DMS79 (cell line): ENCODE data around the gene PPP3CB.

Experiments
- DNase-seq: peaks from one replicate; lab custom pipeline; 2025; lab: John Stamatoyannopoulos, UW

The PPP3CB gene

DNA sequence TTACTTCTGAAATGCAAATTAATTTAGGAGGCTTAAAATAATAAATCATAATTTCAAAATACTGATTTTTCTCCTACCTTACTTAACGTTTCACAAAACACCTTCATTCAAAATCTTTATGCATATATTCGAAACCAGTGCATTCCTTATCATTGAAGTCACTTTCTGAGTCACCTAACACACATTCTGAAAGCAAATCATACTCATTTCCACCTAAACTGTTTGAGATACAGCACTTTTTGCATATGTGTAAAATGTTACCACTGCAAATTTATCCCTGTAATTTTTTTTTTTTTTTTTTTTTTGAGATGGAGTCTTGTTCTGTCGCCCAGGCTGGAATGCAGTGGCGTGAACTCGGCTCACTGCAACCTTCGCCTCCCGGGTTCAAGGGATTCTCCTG lies 15.7 kb downstream of the PPP3CB start:
- DNase-seq: no peak

GRCh38 chr10:73478636-73479035 lies 17.2 kb downstream of the PPP3CB start:
- DNase-seq: no peak

GRCh38 chr10:73471226-73471625 lies 24.6 kb downstream of the PPP3CB start:
- DNase-seq: no peak

- DNase-seq: no peak
Observed at GRCh38 chr10:73469579-73469978, 26.2 kb downstream of the PPP3CB start.

GRCh38 chr10:73467206-73467605 lies 28.6 kb downstream of the PPP3CB start:
- DNase-seq: no peak

- no peak for DNase-seq
Observed at GRCh38 chr10:73465978-73466726, 29.7 kb downstream of the PPP3CB start.

DNA sequence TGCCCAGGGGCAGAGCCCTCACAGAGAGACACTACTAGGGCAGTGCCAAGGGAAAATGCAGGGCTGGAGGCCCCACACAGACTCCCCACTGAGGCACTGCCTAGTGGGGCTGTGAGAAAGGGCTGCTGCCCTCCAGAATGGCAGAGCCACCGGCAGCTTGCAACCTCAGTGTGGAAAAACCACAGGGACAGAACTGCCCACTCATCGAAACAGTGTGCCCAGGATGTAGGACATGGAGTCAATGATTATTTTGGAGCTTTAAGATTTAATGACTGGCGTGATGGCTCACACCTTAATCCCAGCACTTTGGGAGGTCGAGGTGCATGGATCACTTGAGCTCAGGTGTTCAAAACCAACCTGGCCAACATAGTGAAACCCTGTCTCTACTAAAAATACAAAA lies 34.9 kb downstream of the PPP3CB start:
- DNase-seq: no peak

DNA sequence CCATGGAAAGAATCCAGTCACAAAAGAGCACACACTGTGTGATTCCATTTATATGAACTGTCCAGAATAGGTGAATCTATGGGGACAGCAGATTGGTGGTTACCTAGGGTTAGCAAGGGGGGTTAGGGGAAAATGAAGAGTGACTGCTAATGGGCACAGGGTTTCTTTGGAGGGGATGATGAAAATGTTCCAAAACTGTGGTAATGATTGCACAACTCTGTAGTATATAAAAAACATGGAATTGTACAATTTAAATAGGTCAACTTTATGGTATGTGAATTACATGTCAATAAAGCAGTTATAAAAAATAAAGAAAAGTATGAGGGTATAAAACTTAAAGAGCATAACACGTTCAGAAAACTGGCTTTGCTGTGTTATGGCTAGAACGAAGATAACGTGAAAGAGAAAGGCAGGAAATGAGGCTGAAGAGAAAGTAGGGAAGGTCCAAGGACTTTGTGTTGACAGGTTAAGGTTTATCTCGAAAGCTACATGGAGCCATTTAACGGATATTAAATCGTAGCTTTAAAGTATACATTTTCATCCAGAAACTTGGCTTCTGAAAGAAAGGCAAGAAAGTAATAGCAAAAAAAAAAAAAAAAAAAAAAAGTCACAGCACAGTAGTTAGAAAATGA lies 36.0 kb downstream of the PPP3CB start:
- DNase-seq: no peak

- no peak for DNase-seq
Observed at GRCh38 chr10:73456187-73456890, 39.5 kb downstream of the PPP3CB start.

DNA sequence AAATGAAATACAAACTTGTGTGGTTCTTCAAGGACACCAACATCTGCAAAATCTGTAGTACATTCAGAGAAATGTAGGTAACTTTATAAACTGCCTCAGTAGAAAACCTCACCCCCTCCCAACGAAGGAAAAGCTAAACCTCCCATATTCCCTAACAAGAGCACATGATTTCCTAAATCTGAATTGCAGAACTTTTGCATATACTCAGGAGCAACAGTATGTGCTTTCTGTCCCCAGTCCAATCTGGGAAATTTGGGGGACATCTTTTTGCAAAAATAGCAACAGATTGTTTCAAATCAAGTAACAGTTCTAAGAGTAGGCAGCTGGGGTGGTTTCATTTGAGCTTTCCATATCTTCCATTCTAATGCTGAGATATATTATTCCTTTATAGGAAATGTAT lies 46.7 kb downstream of the PPP3CB start:
- DNase-seq: no peak

DNA sequence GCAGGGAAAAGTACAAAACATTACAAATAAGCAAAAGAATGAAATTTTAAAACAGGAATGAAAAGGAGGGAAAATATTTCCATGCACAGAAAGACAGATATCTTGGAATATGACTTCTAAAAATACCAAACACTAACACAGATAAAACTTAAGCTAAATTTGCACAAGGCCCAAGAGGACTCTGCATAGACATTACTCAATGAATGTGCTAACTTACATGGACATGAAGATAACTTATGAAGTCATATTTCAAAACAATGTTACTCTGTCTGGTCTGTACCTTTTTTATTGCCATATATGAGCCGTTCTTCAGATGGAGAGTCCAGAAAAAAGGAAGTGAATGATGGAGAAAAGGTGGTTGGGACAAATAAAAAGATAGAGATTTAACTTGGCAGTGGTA lies 47.4 kb downstream of the PPP3CB start:
- no peak for DNase-seq

- DNase-seq: no peak
Observed at GRCh38 chr10:73446926-73447325, 48.9 kb downstream of the PPP3CB start.

DNA sequence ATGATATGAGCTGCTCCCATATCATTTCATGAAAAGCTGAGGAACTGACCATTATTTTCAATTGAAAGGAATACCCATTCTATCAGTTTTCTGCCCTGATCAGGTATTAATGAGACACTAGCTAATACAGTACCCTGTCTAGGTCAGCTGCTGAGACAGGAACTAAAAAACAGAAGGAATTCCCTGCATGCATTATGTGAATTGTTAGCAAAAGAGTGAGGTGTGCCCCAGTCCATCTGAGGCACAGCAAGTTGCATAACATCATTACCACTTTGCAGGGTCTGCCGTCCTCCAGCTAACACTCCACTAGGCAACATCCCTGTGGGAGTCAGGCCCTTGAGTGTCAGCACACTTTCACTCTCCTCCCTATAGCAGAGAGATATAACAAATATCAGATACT lies 51.4 kb downstream of the PPP3CB start:
- DNase-seq: no peak

DNA sequence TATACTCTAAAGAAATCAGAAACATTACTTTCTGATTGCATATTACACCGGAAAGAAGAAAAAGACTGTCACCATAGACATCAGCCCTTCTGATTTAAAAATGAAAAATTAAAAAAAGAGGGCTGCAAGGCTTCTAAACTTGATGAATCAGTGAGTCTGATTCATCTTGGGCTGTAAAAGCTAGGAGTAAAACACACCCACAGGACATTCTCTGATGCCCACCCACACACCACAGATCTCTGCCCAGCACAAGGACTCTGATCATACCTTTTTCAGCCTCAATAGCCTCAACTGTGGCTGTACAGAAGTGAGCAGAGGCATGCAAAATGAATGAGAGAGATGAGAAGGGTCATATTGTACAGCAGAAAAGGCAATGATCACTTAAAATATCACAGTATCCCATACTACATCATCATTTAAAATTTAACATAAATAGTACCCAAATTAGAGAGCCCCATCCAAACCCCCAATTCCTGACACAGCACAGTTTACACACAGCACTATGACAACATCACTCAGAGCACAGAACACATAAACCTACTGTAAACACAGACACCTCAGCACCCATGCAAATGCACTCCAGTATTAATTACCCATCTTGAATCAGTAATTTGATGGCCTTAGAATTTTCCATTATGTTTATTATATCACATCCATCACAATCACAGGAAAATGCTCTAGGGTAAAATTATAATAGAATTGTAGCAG lies 56.1 kb downstream of the PPP3CB start:
- no peak for DNase-seq

DNA sequence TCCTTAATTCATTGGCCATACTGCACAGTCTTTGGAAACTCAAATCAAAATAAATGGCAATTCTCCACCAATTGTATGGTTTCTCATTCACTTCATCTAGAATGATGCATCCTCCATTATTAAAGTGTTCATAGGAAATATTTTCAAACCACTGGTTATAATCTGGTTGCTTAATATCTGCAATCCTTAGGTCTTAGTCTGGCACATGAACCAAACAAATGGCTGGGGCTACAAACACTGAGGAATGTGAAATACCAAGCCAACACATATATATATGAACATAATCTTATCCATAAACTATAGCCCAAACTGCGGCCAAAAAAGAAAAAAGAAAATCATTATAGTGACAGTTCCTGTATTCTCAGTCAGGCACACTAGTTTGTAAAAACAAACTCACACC lies 56.8 kb downstream of the PPP3CB start:
- no peak for DNase-seq

DNA sequence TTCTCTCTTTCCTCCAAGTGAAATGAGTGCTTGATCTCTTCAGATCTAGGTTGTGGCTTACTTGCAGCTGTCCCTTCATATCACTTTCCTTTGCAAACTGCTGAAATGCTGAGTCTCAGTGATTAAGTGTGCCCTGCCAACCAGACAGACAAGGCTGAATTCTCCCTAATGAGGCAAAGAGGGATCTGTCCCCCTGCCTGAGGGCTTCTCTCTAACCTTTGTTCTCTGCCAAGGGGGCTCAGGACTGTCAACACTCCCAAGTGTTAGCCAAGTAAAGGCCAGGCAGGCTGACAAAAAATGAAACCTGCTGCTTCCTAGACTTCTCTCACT lies 62.3 kb downstream of the PPP3CB start, which contains the start of gene MSS51:
TSS of gene MSS51 (minus strand) at position 24 of the 330 bp plus-strand sequence. CDS start 5,277 bp downstream, outside the sequence.
- DNase-seq: no peak

GRCh38 chr10:73432646-73433537 lies 62.9 kb downstream of the PPP3CB start:
- DNase-seq: no peak

DNA sequence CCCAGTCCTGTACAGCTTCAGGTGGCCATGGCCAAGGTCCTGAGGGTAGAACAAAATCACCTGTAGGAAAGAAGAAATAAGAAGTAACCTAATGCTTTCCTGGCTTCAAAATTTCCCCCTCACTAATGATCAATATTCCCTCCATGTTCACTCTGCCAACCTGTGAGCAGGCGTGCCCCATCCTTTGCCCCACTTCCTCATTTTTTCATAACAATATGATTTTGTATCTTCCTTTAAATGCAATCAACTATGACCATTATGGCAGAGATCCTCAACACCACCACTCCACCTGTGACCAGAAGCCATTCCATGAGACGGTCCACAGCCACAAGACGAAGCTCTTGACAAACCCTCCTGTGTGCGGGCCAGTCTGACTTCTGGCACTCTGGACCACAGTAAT lies 69.5 kb downstream of the PPP3CB start:
- DNase-seq: no peak

DNA sequence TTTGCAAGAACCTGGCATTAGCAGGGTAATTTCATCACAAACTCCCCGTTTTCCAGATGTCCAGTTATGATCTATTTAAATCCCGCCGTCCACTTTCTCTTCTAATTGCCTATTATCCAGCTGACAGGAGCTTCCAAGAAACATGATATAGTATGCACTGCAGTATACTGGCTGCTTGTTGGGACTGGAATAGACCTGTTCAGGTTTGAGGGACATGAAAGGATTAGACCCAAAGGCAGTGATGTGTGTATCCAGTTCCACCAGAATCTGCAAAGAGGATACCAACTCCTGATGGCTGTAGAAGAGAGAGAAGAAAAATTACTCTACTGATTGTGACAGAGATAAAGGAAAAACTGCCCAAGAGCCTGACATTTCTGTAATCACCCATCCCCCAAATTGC lies 71.3 kb downstream of the PPP3CB start:
- no peak for DNase-seq

GRCh38 chr10:73423309-73423708 lies 72.5 kb downstream of the PPP3CB start:
- DNase-seq: no peak

DNA sequence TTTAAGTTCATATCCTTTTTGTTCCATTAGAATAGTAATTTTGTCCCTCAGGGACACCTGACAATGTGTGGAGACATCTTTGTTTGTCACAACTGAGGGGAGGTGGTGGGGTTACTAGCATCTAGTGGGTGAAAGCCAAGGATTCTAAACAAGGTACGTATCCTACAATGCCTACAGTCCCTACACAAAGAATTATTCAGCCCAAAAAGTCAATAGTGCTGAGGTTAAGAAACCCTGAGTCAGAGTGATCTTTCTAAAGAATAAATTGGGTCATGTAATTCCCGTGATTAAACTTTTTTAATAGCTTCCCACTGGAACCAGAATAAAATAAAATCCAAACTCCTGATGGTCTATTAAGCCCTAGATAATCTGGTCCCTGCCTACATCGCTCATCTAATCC lies 79.3 kb downstream of the PPP3CB start:
- DNase-seq: no peak
